ENCODE measurements around the gene CBR3.
A peak's percentile ranks its signal among the peaks of the same experiment; 100 is the strongest.

- TF ChIP-seq POLR2AphosphoS5 (IDR thresholded peaks at IDR 0.05; ENCODE audit: borderline replicate concordance, low read depth, low read length) (0 out of 2 replicates have a peak, but pooled peaks have one; percentile 13), EZH2 (IDR thresholded peaks at IDR 0.05) (no peak), FOXP2 (optimal IDR thresholded peaks at IDR 0.05; ENCODE audit: control extremely low read depth, extremely low read length, insufficient read depth) (no peak)
Observed at GRCh38 chr21:36155603-36156338, 20.9 kb downstream of the CBR3 start.
